Testis (tissue), 3 donors: ENCODE data around the gene GPN3. TPM values are rescaled to one million over a fixed set of nuclear protein-coding genes. Genes with fewer than 3 reads are reported as not detected.

Source experiments
- DNase-seq: peaks from one replicate; pipeline ENCODE4 v3.0.0-alpha.2; 2019
- H3K27ac ChIP-seq, 2 donors: fragments of 200-600 bp; sonication (generic); one replicate each; pipeline ENCODE4 v1.5.1; 2019
- H3K27me3 ChIP-seq: fragments of 200-600 bp; sonication (generic); one replicate; pipeline ENCODE4 v1.5.1; 2019
- H3K36me3 ChIP-seq: fragments of 200-600 bp; sonication (generic); one replicate; pipeline ENCODE4 v1.5.1; 2017; ENCODE audit warnings: low read depth; ENCODE audit errors: missing control alignments
- H3K4me1 ChIP-seq: fragments of 200-600 bp; sonication (generic); one replicate; pipeline ENCODE4 v1.5.1; 2019
- H3K4me3 ChIP-seq, 2 donors: fragments of 200-600 bp; sonication (generic); one replicate each; pipeline ENCODE4 v1.5.1; 2017 to 2019
- H3K9me3 ChIP-seq: fragments of 200-600 bp; sonication (generic); one replicate; pipeline ENCODE4 v1.5.1; 2017
- POLR2A ChIP-seq: fragments of 450-650 bp; IDR thresholded peaks from one replicate; pipeline ENCODE4 v1.6.1; 2017; ENCODE audit warnings: antibody characterized with exemption, mild to moderate bottlenecking, moderate library complexity
- WGBS, 2 donors: methylation state at CpG; one replicate each; pipeline ENCODE4 v1.1.5; 2018; 5-methylcytosine and 5-hydroxymethylcytosine counted together
- intact Hi-C: fragments of 100-400 bp; cut with DNase I; formaldehyde crosslinking; loops from one replicate; pipeline ENCODE4 v1.15.1; 2023; ENCODE audit warnings: low total_unique reads
- polyA plus RNA-seq: library from polyadenylated mRNA; stranded (reverse); fragments of 350-450 nt; fragmentation: Illumina TruSeq; extraction: RNeasy Lipid Tissue Mini Kit (QIAGEN cat#74804); gene quantifications from one replicate; pipeline ENCODE4 v1.2.3, GENCODE V29; 2014; ENCODE audit warnings: low read depth, low replicate concordance; ENCODE audit not compliant: insufficient read depth
- small RNA-seq, 2 donors: library from RNA; depleted of rRNA; stranded (forward); fragments of <200 nt; gene quantifications; one replicate each; pipeline ENCODE3, GENCODE V24; 2016
- total RNA-seq, 2 donors: library from RNA; depleted of rRNA; stranded (reverse); fragments of >200 nt; gene quantifications; one replicate each; pipeline ENCODE4 v1.2.3, GENCODE V29; 2016
- TF ChIP-seq, protein P1 (sequence below), 3 experiments: fragments of 450-650 bp in 2 of 3; fragments of 200-600 bp in 1 of 3; sonication (generic) in 1 of 3; IDR thresholded peaks; one replicate each; pipeline ENCODE4 v1.5.1; 2016 to 2019; ENCODE audit warnings: antibody characterized with exemption in 3 of 3, mild to moderate bottlenecking in 2 of 3, moderate library complexity in 1 of 3

The GPN3 gene
- total and polyA plus RNA-seq, 3 donors from 2014 or later, result 41.8 to 92.8 (median 55.5) TPM

DNA sequence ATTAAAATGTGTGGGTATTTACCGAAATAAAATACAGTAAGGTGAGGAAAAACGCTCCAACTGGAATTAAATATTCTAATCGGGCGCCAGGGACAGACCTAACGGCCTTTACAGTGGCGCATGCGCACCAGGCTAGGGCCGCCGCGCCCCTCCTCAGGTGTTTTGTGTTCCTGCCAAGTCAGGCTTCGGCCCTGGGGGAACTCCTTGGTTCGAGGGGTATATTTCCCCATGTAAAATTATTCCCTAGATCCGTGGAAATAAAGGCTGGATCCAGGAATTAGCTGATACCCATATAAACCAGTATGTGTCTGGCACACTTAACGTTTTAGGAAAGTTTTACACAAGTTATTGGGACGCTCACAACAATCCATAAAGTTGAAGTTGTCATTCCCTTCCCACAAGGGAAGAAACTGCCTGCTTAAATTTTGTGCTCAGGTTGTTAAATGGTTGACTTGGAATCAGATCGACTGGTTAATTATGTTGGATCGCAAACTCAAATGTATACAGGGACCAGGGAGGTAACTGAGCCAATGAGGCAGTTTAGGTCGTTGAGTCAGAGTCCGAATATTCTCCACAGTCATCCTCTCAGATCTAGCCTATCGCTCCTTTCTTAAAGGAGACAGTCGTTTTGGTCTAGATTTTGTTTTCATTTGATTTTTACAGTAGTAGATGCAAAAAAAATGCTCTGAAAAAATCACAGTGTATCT lies 63.9 kb downstream of the GPN3 start:
- Histone ChIP-seq H3K27me3 (no peaks in the 10 kb centered on the region), H3K9me3 (no peaks in the 10 kb centered on the region), H3K36me3 (no peaks in the 10 kb centered on the region), H3K4me1 (peaks cover 10% of the 10 kb centered on the region), H3K4me3 (peak overlapping the region; percentile 86 to 91), H3K27ac (peak overlapping the region; percentile 95 to 99)
- TF ChIP-seq POLR2A, result no peak
- TF ChIP-seq, protein P1, sequence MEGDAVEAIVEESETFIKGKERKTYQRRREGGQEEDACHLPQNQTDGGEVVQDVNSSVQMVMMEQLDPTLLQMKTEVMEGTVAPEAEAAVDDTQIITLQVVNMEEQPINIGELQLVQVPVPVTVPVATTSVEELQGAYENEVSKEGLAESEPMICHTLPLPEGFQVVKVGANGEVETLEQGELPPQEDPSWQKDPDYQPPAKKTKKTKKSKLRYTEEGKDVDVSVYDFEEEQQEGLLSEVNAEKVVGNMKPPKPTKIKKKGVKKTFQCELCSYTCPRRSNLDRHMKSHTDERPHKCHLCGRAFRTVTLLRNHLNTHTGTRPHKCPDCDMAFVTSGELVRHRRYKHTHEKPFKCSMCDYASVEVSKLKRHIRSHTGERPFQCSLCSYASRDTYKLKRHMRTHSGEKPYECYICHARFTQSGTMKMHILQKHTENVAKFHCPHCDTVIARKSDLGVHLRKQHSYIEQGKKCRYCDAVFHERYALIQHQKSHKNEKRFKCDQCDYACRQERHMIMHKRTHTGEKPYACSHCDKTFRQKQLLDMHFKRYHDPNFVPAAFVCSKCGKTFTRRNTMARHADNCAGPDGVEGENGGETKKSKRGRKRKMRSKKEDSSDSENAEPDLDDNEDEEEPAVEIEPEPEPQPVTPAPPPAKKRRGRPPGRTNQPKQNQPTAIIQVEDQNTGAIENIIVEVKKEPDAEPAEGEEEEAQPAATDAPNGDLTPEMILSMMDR (IDR thresholded peaks at IDR 0.05), result peak in 1 of 3 experiments; percentile 10
- 12 to 16% methylated on average over 21 of the region's 21 CpGs for WGBS, 2 donors
- intact Hi-C loops, result no loop called here
- DNase-seq, result peak; percentile 85

- TF ChIP-seq, protein P1 (IDR thresholded peaks at IDR 0.05), result peak in 1 of 3 experiments; percentile 18
- TF ChIP-seq POLR2A, result peak; percentile 11
- intact Hi-C loops, result no loop called here
- peak within 1 kb of the TSS; percentile 86 to 91 for H3K4me3 ChIP-seq
- peak within 1 kb of the TSS; percentile 95 to 99 for H3K27ac ChIP-seq
- no peaks in the 10 kb centered on the region for H3K36me3 ChIP-seq
- WGBS, 2 donors, result 0% methylated on average over 10 to 62 of the region's 62 CpGs
- H3K27me3 ChIP-seq, result no peaks in the 10 kb centered on the region
- H3K9me3 ChIP-seq, result no peaks in the 10 kb centered on the region
- peaks cover 10% of the 10 kb centered on the region for H3K4me1 ChIP-seq
- DNase-seq, result peak; percentile 95
Observed at GRCh38 chr12:110403146-110403975, 64.7 kb downstream of the GPN3 start, which contains the start of gene ANAPC7. TSS of gene ANAPC7 (minus strand) at chr12:110403708. CDS start at chr12:110403627, 81 bp downstream.

Small RNA genes within 50 kb of the gene (small RNA-seq; reads per million reads assigned to genes)
- 0 reads per million in 2 donors for gene RF00278

Other genes starting within 250 kb of the GPN3 start
- gene ATP2A2, start 187.0 kb downstream of the GPN3 start, total RNA-seq, result 100 to 1,000 TPM; 205 to 226 TPM
- 291 TPM for gene ATP2A2, start 187.0 kb downstream of the GPN3 start, polyA plus RNA-seq
- gene ANAPC7, start 64.5 kb downstream of the GPN3 start, total RNA-seq, result 10 to 100 TPM; 67.1 to 96.5 TPM
- 94.4 TPM for gene ANAPC7, start 64.5 kb downstream of the GPN3 start, polyA plus RNA-seq
- gene ARPC3, start 17.9 kb downstream of the GPN3 start, total RNA-seq, result 100 to 1,000 TPM; 244 to 270 TPM
- 216 TPM for gene ARPC3, start 17.9 kb downstream of the GPN3 start, polyA plus RNA-seq
- 10 to 100 TPM; 39.7 to 45.6 TPM for gene FAM216A, start 588 bp upstream of the GPN3 start, total RNA-seq
- 110 TPM for gene FAM216A, start 588 bp upstream of the GPN3 start, polyA plus RNA-seq
- 10 to 100 TPM; 66.3 to 74.5 TPM for gene VPS29, start 33.9 kb upstream of the GPN3 start, total RNA-seq
- gene VPS29, start 33.9 kb upstream of the GPN3 start, polyA plus RNA-seq, result 81.9 TPM
- gene RAD9B, start 34.1 kb upstream of the GPN3 start, total RNA-seq, result 10 to 100 TPM; 12.8 to 29.1 TPM
- gene RAD9B, start 34.1 kb upstream of the GPN3 start, polyA plus RNA-seq, result 21.8 TPM
- 10 to 100 TPM; 29.0 to 30.8 TPM for gene PPTC7, start 115.1 kb upstream of the GPN3 start, total RNA-seq
- gene PPTC7, start 115.1 kb upstream of the GPN3 start, polyA plus RNA-seq, result 23.7 TPM
- gene TCTN1, start 145.9 kb upstream of the GPN3 start, total RNA-seq, result 100 to 1,000 TPM in 1 of 2 donors, 10 to 100 TPM in 1; 75.3 to 109 TPM
- gene TCTN1, start 145.9 kb upstream of the GPN3 start, polyA plus RNA-seq, result 106 TPM
- 10 to 100 TPM; 39.7 to 52.0 TPM for gene HVCN1, start 220.9 kb upstream of the GPN3 start, total RNA-seq
- gene HVCN1, start 220.9 kb upstream of the GPN3 start, polyA plus RNA-seq, result 139 TPM